ENCODE measurements around the gene GLT6D1. TPM values are rescaled to one million over a fixed set of nuclear protein-coding genes. Genes with fewer than 3 reads are reported as not detected.

The GLT6D1 gene
- total RNA-seq, 4 donors from 2014 or later, result not detected

- Histone ChIP-seq H3K36me3 (no peaks in the 10 kb centered on the region), H3K27me3 (no peaks in the 10 kb centered on the region), H3K27ac (no peak overlapping the region), H3K9me3 (no peaks in the 10 kb centered on the region), H3K4me1 (peaks cover 0 to 9% of the 10 kb centered on the region in 2 donors), H3K4me3 (replicated peaks in 1 of 3) (no peak overlapping the region)
- 41 to 69% methylated on average over 2 of the region's 2 CpGs for WGBS, 2 donors
- TF ChIP-seq POLR2A (IDR thresholded peaks at IDR 0.05), result no peak
- intact Hi-C loops (cut with DNase I), result no loop called here
- no peak for DNase-seq
These were observed 60.0 kb downstream of the GLT6D1 start for GRCh38 chr9:135579356-135579755.

- H3K4me3 ChIP-seq (replicated peaks in 1 of 3), result no peak overlapping the region
- 73 to 83% methylated on average over 9 to 10 of the region's 10 CpGs for WGBS, 2 donors
- H3K27me3 ChIP-seq, result no peaks in the 10 kb centered on the region
- H3K27ac ChIP-seq, result no peak overlapping the region
- TF ChIP-seq POLR2A (IDR thresholded peaks at IDR 0.05), result no peak
- TF ChIP-seq, protein P1, sequence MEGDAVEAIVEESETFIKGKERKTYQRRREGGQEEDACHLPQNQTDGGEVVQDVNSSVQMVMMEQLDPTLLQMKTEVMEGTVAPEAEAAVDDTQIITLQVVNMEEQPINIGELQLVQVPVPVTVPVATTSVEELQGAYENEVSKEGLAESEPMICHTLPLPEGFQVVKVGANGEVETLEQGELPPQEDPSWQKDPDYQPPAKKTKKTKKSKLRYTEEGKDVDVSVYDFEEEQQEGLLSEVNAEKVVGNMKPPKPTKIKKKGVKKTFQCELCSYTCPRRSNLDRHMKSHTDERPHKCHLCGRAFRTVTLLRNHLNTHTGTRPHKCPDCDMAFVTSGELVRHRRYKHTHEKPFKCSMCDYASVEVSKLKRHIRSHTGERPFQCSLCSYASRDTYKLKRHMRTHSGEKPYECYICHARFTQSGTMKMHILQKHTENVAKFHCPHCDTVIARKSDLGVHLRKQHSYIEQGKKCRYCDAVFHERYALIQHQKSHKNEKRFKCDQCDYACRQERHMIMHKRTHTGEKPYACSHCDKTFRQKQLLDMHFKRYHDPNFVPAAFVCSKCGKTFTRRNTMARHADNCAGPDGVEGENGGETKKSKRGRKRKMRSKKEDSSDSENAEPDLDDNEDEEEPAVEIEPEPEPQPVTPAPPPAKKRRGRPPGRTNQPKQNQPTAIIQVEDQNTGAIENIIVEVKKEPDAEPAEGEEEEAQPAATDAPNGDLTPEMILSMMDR (IDR thresholded peaks at IDR 0.05), result no peak
- H3K36me3 ChIP-seq, result no peaks in the 10 kb centered on the region
- H3K4me1 ChIP-seq, result peaks cover 0 to 11% of the 10 kb centered on the region in 2 donors
- no peak for DNase-seq
- intact Hi-C loops (cut with DNase I), result no loop called here
- no peaks in the 10 kb centered on the region for H3K9me3 ChIP-seq
These were observed 62.1 kb downstream of the GLT6D1 start for GRCh38 chr9:135577256-135577655.

- Histone ChIP-seq H3K9me3 (no peaks in the 10 kb centered on the region), H3K27ac (no peak overlapping the region), H3K27me3 (no peaks in the 10 kb centered on the region), H3K4me3 (replicated peaks in 1 of 3) (no peak overlapping the region), H3K36me3 (no peaks in the 10 kb centered on the region), H3K4me1 (peaks cover 0 to 11% of the 10 kb centered on the region in 2 donors)
- 80 to 88% methylated on average over 22 of the region's 22 CpGs for WGBS, 2 donors
- DNase-seq, result no peak
- intact Hi-C loops (cut with DNase I), result no loop called here
- TF ChIP-seq, protein P1 (IDR thresholded peaks at IDR 0.05), result no peak
- no peak for TF ChIP-seq POLR2A (IDR thresholded peaks at IDR 0.05)
These were observed 63.2 kb downstream of the GLT6D1 start for GRCh38 chr9:135575995-135576631.

GRCh38 chr9:135574943-135575342, 64.4 kb downstream of the GLT6D1 start:
- H3K36me3 ChIP-seq, result no peaks in the 10 kb centered on the region
- H3K4me3 ChIP-seq (replicated peaks in 1 of 3), result no peak overlapping the region
- no peak for TF ChIP-seq POLR2A (IDR thresholded peaks at IDR 0.05)
- TF ChIP-seq, protein P1 (IDR thresholded peaks at IDR 0.05), result no peak
- DNase-seq, result no peak
- 70 to 82% methylated on average over 2 to 15 of the region's 15 CpGs for WGBS, 2 donors
- peaks cover 0 to 11% of the 10 kb centered on the region in 2 donors for H3K4me1 ChIP-seq
- no peaks in the 10 kb centered on the region for H3K27me3 ChIP-seq
- H3K9me3 ChIP-seq, result no peaks in the 10 kb centered on the region
- H3K27ac ChIP-seq, result no peak overlapping the region
- intact Hi-C loops (cut with DNase I), result no loop called here

GRCh38 chr9:135574331-135574730, 65.0 kb downstream of the GLT6D1 start:
- H3K27ac ChIP-seq, result no peak overlapping the region
- no peaks in the 10 kb centered on the region for H3K27me3 ChIP-seq
- peaks cover 0 to 11% of the 10 kb centered on the region in 2 donors for H3K4me1 ChIP-seq
- no peak for TF ChIP-seq POLR2A (IDR thresholded peaks at IDR 0.05)
- TF ChIP-seq, protein P1 (IDR thresholded peaks at IDR 0.05), result no peak
- no peaks in the 10 kb centered on the region for H3K36me3 ChIP-seq
- intact Hi-C loops (cut with DNase I), result no loop called here
- WGBS, 2 donors, result 54% methylated on average over 14 of the region's 14 CpGs
- peak; percentile 22 to 35 for DNase-seq
- no peak overlapping the region for H3K4me3 ChIP-seq (replicated peaks in 1 of 3)
- H3K9me3 ChIP-seq, result no peaks in the 10 kb centered on the region

Other genes starting within 250 kb of the GLT6D1 start
- 10 to 100 TPM; 22.3 to 29.8 (median 25.7) TPM for gene PPP1R26, start 159.8 kb downstream of the GLT6D1 start, total RNA-seq
- 10 to 100 TPM; 26.5 to 47.5 (median 33.1) TPM for gene MRPS2, start 138.9 kb downstream of the GLT6D1 start, total RNA-seq
- gene LCN1, start 118.1 kb downstream of the GLT6D1 start, total RNA-seq, result not detected
- not detected for gene OBP2A, start 93.4 kb downstream of the GLT6D1 start, total RNA-seq
- gene PAEP, start 77.8 kb downstream of the GLT6D1 start, total RNA-seq, result not detected
- not detected for gene LCN9, start 23.8 kb upstream of the GLT6D1 start, total RNA-seq
- gene SOHLH1, start 59.9 kb upstream of the GLT6D1 start, total RNA-seq, result not detected
- gene KCNT1, start 62.6 kb upstream of the GLT6D1 start, total RNA-seq, result under 1 TPM in 1 of 4 donors, not detected in 3; 0.21 TPM